ENCODE data around the gene PCDH12.

Gene PCDH12

DNA sequence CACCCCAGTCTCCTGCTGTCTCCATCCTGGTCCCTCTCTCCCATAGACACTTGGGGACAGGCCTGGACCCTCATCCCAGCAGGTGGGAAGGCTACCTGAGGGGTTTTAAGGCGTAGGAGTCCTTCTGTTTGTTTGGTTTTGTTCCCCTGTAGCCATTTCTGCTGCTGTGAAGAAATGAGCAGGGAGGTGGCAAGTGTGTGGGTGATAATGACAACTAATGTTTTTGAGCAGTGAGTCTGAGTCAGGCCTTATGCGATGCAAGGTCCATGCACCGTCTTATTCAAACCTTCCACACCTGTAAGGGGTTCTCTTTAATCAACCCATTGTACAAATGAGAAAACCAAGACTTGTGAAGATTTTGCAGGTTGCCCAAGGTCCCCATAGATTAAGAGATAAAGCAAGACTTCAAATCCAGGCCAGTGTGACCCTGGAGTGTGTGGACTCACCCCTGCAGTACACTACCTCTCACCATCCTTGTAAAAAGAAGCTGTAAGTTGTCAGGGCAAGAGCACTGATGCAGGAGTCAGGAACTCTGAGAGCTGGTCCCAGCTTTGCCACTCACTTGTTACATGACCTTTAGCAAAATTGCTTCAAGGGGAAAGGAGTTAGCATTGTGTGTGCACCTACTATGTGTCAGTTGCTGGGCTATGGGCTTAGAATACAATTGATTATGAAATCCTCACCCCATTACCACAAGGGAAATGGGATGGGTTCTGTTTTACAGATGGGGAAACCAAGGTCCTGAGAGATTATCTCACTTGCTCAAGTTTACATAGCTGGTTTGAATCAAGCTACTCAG is 7.6 kb downstream of the PCDH12 start:
- no peak for DNase-seq (ENCODE audit: low read depth)
- in situ Hi-C loops (cut with HindIII; ENCODE audit: low sequenced_read_pairs): no loop called here
- TF ChIP-seq, protein P1, sequence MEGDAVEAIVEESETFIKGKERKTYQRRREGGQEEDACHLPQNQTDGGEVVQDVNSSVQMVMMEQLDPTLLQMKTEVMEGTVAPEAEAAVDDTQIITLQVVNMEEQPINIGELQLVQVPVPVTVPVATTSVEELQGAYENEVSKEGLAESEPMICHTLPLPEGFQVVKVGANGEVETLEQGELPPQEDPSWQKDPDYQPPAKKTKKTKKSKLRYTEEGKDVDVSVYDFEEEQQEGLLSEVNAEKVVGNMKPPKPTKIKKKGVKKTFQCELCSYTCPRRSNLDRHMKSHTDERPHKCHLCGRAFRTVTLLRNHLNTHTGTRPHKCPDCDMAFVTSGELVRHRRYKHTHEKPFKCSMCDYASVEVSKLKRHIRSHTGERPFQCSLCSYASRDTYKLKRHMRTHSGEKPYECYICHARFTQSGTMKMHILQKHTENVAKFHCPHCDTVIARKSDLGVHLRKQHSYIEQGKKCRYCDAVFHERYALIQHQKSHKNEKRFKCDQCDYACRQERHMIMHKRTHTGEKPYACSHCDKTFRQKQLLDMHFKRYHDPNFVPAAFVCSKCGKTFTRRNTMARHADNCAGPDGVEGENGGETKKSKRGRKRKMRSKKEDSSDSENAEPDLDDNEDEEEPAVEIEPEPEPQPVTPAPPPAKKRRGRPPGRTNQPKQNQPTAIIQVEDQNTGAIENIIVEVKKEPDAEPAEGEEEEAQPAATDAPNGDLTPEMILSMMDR (IDR thresholded peaks at IDR 0.05; ENCODE audit: low read depth, low read length, missing control alignments): no peak
- H3K4me3 ChIP-seq (ENCODE audit: low read depth, low read length): no peak overlapping the region

- TF ChIP-seq, protein P1 (IDR thresholded peaks at IDR 0.05; ENCODE audit: low read depth, low read length, missing control alignments): no peak
- no peak for DNase-seq (ENCODE audit: low read depth)
- no peak overlapping the region for H3K4me3 ChIP-seq (ENCODE audit: low read depth, low read length)
- in situ Hi-C loops (cut with HindIII; ENCODE audit: low sequenced_read_pairs): loop anchor here (5.0 kb wide), 1 partner anchor 257 kb away; no protein-coding TSS in a partner anchor
These were observed 8.5 kb downstream of the PCDH12 start for GRCh38 chr5:141949511-141949910.

DNA sequence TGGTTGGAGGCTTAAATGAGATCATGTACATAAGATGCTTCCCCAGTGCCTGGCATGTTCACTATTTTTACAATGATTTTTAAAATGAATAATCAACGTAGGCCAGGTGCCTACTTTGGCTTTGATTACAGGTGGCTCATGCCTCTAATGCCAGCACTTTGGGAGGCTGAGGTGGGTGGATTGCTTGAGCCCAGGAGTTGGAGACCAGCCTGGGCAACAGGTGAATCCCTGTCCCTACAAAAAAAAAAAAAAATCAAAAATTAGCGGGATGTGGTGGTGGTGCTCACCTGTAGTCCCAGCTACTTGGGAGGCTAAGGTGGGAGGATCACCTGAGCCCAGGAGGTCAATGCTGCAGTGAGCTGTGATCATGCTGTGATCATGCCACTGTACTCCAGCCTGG is 9.2 kb downstream of the PCDH12 start:
- H3K4me3 ChIP-seq (ENCODE audit: low read depth, low read length): no peak overlapping the region
- no peak for DNase-seq (ENCODE audit: low read depth)
- TF ChIP-seq, protein P1 (IDR thresholded peaks at IDR 0.05; ENCODE audit: low read depth, low read length, missing control alignments): no peak
- in situ Hi-C loops (cut with HindIII; ENCODE audit: low sequenced_read_pairs): loop anchor here (5.0 kb wide), 1 partner anchor 257 kb away; no protein-coding TSS in a partner anchor

GRCh38 chr5:141947316-141947715 is 10.7 kb downstream of the PCDH12 start:
- DNase-seq (ENCODE audit: low read depth): no peak
- TF ChIP-seq, protein P1 (IDR thresholded peaks at IDR 0.05; ENCODE audit: low read depth, low read length, missing control alignments): no peak
- no peak overlapping the region for H3K4me3 ChIP-seq (ENCODE audit: low read depth, low read length)
- in situ Hi-C loops (cut with HindIII; ENCODE audit: low sequenced_read_pairs): loop anchor here (5.0 kb wide), 1 partner anchor 255 kb away; no protein-coding TSS in a partner anchor

DNA sequence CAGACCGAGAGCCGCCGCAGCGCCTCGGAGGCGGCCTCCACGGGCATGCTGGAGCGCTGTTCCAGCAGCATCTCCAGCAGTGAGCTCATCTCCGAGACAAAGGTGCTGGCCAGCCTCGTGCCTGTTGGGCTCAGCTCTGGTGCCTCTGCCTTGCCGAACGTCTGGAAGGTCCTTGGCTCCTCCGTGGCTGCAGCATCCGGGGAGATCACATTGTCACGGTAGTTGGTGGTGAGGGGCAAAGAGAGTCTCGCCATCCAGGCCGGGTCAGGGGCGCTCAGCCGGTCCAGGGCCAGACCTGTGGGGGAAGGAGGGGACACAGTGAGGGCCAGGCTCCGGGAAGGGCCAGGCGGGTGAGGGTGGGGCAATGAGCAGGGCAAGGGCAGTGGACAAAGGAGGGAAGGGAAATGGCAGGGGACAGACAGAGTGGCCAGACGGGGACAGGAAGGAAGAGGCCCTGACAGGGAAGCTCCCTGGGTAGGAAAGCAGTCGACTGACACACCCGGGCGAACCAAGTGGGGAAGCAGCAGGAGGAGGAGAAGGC is 12.4 kb downstream of the PCDH12 start:
- in situ Hi-C loops (cut with HindIII; ENCODE audit: low sequenced_read_pairs): loop anchor here (5.0 kb wide), 1 partner anchor 253 kb away; no protein-coding TSS in a partner anchor
- TF ChIP-seq, protein P1 (IDR thresholded peaks at IDR 0.05; ENCODE audit: low read depth, low read length, missing control alignments): no peak
- H3K4me3 ChIP-seq (ENCODE audit: low read depth, low read length): no peak overlapping the region
- DNase-seq (ENCODE audit: low read depth): no peak

DNA sequence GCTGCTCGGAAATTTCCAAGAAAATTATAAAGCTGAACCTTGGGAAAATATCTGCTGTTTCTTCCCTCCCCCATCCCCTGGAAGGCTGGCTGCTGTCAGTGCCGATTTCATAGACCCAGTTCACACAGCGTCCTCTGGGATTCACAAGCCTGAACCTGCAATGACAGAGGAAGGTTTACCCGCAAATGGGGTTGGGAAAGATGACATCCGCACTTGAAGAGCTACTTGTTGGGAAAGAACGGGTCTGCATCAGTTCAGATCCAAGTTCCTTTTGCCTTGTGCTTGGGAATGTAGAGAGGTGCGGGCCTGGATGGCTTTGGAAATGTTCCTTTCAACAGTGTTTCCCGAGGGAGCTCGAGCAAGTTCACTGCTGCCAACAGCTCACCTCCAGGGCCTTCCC is 13.9 kb downstream of the PCDH12 start:
- in situ Hi-C loops (cut with HindIII; ENCODE audit: low sequenced_read_pairs): no loop called here
- TF ChIP-seq, protein P1 (IDR thresholded peaks at IDR 0.05; ENCODE audit: low read depth, low read length, missing control alignments): no peak
- H3K4me3 ChIP-seq (ENCODE audit: low read depth, low read length): no peak overlapping the region
- no peak for DNase-seq (ENCODE audit: low read depth)
